COLO668 (cell line): Measurements from ENCODE around the gene TEX53.

ENCODE experiments used
- DNase-seq: peaks from one replicate; lab custom pipeline; 2025; ENCODE audit not compliant: unreplicated experiment; lab: John Stamatoyannopoulos, UW

Gene TEX53

GRCh38 chr9:114657705-114658104 lies at the start of gene TEX53:
TEX53 (minus strand) TSS chr9:114657805; CDS start chr9:114657774, 31 bp downstream.
- DNase-seq = no peak

DNA sequence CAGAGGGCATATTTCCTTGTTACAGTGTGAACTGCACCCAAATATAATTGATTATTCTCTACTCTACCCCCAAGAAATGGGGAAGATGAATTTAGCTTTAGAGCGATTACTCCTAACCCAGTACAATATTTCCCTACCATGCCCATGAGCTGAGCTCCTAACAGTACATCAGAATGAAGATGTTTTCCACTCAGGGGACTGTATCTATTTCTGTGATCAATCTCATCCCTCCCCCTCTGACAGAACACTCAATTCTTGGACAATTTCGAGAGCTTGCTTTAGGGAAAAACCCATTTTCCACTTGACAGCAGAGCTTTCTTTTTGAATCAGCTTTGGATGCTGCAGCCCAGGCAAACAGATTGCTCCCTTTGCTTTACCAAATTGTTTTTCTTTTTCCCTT lies 49.1 kb upstream of the TEX53 start:
- DNase-seq = no peak

GRCh38 chr9:114701988-114702387 lies 44.4 kb upstream of the TEX53 start:
- DNase-seq = no peak

GRCh38 chr9:114697951-114698351 lies 40.3 kb upstream of the TEX53 start:
- DNase-seq = no peak

- DNase-seq = no peak
These were observed 39.4 kb upstream of the TEX53 start for GRCh38 chr9:114696814-114697544.

GRCh38 chr9:114695948-114696347 lies 38.3 kb upstream of the TEX53 start:
- DNase-seq = no peak

GRCh38 chr9:114694719-114695269 lies 37.2 kb upstream of the TEX53 start:
- no peak for DNase-seq

DNA sequence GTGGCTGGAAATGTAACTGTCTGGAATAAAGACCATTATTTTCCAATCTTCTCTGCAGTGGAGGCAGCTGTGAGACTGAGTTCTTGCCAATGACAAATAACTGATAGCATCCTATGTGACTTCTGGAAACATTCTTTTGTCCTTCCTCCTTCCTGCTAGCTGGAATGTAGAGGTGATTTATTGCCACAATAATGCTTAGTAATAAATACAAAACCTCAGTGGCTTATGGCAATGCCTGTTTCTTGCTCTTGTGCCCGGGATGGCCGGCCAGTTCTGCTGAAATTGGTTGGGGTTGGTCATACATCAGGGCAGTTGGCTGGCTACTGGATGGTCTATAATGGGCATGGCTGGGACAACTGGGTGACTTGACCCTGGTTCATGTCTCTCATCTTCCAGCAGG lies 36.5 kb upstream of the TEX53 start:
- no peak for DNase-seq

- no peak for DNase-seq
These were observed 35.7 kb upstream of the TEX53 start for GRCh38 chr9:114693248-114693855.

- no peak for DNase-seq
These were observed 34.3 kb upstream of the TEX53 start for GRCh38 chr9:114691956-114692295.

DNA sequence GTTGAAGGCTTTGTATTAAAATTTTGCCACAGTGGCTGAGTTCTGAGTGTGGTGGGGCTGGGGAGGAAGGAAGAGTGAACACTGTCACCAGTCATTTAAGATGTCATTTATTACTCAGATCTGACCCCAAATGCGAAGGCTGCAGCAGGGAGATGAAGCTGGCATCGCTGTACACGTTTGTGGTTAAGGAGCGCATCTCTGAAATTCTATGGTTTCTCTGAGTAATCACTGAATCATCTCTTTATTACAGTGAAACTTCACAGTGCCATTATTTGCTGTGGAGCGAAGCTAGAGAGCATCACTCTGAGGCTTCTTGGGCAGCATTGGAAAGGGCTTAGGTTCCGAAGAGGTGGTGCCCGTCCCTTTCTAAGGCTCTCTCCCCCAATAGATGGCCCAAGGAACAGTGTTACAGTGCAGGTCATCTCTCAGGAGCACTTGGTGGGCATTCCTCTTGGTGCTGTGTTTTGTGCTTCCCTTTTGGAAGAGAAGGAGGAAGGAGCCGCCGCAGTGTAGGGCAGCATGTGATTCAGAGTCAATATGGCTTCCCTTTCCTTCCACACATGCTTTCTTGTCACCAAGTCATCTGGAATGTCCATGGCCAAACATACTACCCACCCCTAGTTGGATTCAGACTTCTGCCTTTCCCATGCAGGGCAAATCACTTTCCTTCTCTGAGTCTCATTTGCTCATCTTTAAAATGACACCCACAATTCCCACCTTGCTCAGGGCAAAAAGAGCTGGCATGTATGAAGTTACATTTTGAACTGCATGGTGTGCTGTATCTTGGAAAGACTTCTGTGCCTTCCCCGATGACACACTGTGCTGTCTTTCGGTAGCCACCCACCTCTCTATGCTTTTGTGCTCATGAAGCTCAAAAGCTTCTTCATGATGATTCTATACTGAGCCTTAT lies 33.7 kb upstream of the TEX53 start:
- no peak for DNase-seq

DNA sequence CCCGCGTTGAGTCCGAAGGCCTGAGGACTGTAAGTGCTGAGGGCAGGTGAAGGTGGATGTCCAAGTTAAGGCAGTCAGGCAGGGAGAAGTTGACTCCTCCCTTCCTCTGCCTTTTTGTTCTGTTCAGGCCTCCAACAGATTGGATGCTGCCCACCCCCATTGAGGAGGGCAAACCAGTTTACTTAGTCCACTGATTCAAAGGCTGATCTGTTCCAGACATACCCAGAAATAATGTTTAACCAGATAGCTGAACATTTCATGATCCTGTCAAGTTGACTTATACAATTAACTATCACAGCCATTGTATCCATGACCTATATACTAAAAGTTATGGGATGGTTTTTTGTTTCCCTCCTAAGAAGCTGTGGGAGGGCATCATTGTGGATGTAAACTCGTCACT lies 32.7 kb upstream of the TEX53 start:
- DNase-seq = no peak

DNA sequence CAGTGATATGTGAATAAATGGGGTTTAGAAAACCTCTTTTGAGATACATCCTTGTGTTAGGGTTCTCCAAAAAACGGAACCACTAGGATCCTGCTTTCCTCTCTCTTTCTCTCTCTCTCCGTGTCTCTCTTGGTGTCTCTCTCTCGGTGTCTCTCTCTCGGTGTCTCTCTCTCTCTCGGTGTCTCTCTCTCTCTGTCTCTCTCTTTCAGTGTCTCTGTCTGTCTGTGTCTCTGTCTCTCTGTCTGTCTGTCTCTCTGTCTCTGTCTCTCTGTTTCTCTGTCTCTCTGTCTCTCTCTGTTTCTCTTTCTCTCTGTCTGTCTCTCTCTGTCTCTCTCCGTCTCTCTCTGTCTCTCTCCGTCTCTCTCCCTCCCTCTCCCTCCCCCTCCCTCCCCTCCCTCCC lies 32.2 kb upstream of the TEX53 start:
- no peak for DNase-seq

GRCh38 chr9:114688909-114689610 lies 31.5 kb upstream of the TEX53 start:
- DNase-seq = no peak

- no peak for DNase-seq
These were observed 30.8 kb upstream of the TEX53 start for GRCh38 chr9:114688379-114688778.

GRCh38 chr9:114687034-114687433 lies 29.4 kb upstream of the TEX53 start:
- no peak for DNase-seq

DNA sequence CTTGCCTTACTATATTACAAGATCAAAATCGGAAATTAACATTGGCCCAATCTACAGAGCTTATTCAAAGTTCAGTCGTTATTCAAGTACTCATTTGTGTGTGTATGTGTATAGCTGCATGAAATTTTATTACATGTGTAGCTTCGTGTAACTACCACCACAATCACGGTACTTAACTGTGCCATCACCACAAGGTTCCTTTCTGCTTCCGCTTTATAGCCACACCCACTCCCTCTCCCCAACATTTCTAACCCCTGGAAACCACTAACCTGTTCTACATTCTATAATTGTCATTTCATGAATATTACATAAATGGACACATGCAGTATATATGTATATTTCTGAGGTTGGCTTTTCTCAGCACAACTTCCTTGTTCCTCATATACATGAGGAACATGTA lies 28.3 kb upstream of the TEX53 start:
- no peak for DNase-seq

DNA sequence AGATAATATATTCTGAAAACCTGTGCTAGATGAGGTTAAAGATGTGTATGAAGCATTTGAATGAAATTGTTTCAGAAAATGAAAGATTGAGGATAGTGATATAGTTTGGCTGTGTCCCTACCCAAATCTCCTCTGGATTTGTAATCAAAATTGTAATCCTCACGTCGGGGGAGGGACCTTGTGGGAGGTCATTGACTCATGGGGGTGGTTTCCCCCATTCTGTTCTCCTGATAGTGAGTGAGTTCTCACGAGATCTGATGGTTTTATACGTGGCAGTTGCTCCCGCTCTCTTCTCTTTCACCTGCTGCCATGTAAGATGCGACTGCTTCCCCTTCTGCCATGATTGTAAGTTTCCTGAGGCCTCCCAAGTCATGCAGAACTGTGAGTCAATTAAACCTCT lies 26.4 kb upstream of the TEX53 start:
- no peak for DNase-seq

DNA sequence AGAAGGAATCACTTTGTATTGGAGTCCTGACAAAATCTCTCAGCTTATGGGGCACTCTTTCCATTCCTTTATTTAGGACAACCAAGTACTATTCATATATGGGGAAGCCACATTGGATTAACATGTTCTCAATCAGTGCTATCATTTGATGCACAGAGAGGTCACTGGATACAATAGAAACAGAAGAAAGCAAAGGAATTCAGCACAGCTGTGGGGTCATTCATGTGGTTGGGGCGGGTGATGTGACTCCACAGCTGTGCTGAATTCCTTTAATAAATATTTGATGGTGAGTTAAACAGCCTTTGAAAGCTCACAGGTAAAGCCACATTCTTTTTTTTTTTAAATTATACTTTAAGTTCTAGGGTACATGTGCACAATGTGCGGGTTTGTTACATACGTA lies 25.2 kb upstream of the TEX53 start:
- DNase-seq = no peak

DNA sequence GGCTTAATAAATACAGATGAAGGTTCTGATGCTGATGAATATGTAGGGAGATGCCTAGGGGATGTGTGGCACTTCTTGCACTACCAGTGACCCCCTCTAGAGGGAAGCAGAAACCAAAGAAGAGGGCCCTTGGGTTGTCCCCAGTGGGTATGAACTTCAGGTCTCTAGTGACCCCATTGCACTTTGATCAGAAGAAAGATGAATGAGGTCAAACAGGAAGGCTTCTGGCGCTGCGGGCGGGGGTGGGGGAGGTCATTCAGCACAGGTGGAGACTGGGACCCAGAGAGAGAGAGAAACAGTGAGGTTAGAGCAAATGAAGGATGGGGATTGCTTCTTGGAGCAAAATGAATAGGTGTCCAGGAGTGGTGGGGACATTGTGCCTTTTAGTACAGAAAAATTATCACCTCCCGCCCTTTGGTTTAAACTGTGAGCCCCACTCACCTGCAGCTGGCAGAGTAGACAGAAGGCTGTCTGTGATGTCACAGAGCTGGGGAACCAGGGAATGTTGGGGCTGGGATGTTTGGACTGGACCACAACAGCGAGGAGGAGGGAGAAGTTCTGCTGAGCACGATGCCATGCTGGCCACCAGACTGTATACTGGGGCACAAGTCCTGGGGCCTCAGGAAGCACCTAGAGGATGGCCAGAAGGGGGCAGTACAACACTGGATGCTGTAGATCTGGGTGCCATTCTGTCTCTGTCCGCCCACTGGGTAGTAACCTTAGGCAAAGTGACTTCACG lies 24.2 kb upstream of the TEX53 start, which contains the start of gene TEX48:
Gene TEX48, minus strand, starts transcription at position 599 of the 739 bp plus-strand sequence. CDS start 10,469 bp downstream, outside the sequence.
- DNase-seq = peak; percentile 57
